Muscle layer of colon (tissue), 2 donors: ENCODE measurements around the gene FAM163B.

Experiments used
- H3K27ac ChIP-seq: one replicate; pipeline ENCODE4 v1.7.0; 2013; ENCODE audit warnings: low read depth, mild to moderate bottlenecking, low read length, moderate library complexity
- H3K27me3 ChIP-seq, 2 donors: one replicate each; pipeline ENCODE4 v1.7.0; 2013; ENCODE audit warnings: low read length in 2 of 2, mild to moderate bottlenecking in 2 of 2; ENCODE audit not compliant: insufficient read depth in 2 of 2, control insufficient read depth in 1 of 2
- H3K36me3 ChIP-seq: one replicate; pipeline ENCODE4 v1.7.0; 2013; ENCODE audit warnings: mild to moderate bottlenecking, low read length; ENCODE audit not compliant: insufficient read depth
- H3K4me1 ChIP-seq: one replicate; pipeline ENCODE4 v1.7.0; 2013; ENCODE audit warnings: mild to moderate bottlenecking, low read length; ENCODE audit not compliant: insufficient read depth
- H3K4me3 ChIP-seq, 2 donors: one replicate each; pipeline ENCODE4 v1.7.0; 2013; ENCODE audit warnings: low read length in 2 of 2, low read depth in 1 of 2, mild to moderate bottlenecking in 1 of 2, moderate library complexity in 1 of 2
- H3K9ac ChIP-seq: one replicate; pipeline ENCODE4 v1.7.0; 2013; ENCODE audit warnings: low read length
- H3K9me3 ChIP-seq: one replicate; pipeline ENCODE4 v1.7.0; 2013; ENCODE audit warnings: mild to moderate bottlenecking, low read length
- donor health status: abdominal sarcoma.
- donor health status: Adenocarcinoma of cecum.

The FAM163B gene

DNA sequence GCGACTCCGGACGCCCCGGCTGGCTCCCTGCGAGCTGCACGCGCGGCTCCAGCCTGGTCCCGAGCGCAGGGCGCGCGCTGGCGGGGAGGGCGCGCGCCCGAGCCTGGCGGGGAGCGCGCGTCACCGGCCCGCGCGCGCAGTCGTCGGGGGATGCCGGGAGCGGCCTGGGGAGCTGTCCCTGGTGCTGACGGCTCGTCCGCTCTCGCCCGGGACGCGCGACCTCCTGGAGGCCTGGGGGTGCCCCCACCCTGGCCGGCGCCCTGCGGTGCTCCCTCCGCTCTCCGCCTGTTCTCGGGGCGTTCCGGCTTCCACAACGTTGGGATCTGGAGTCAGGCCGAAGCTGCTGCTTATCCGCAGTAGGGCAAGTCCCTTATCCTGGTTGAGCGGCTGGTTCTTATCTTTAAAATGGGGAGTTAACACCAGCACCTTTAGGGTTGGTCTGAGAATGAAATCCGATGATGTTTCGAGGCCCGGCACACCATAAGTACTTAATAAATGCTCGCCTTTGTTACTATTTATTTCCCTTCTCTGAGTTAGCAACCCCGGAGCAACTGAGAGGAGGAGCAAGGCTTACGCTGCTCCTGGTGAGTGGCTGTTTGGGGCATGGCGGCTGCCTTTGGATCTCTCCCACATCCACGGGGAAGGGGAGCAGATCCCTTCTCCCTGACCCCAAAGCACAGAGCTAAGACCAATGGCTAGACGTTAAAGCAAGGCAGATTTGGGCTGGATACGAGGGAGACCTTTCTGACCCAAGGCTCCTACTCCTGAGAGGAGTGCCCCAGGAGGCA is at the start of gene FAM163B:
Gene FAM163B, minus strand, starts transcription at position 79 of the 788 bp plus-strand sequence. CDS start 29,166 bp downstream, outside the sequence.
- H3K4me3 ChIP-seq: no peak within 1 kb of the TSS
- H3K27me3 ChIP-seq: peaks cover 24 to 45% of the 10 kb centered on the region in 2 donors
- H3K27ac ChIP-seq: no peak within 1 kb of the TSS
- no peak within 1 kb of the TSS for H3K9ac ChIP-seq
- no peaks in the 10 kb centered on the region for H3K36me3 ChIP-seq
- no peaks in the 10 kb centered on the region for H3K4me1 ChIP-seq
- no peaks in the 10 kb centered on the region for H3K9me3 ChIP-seq

DNA sequence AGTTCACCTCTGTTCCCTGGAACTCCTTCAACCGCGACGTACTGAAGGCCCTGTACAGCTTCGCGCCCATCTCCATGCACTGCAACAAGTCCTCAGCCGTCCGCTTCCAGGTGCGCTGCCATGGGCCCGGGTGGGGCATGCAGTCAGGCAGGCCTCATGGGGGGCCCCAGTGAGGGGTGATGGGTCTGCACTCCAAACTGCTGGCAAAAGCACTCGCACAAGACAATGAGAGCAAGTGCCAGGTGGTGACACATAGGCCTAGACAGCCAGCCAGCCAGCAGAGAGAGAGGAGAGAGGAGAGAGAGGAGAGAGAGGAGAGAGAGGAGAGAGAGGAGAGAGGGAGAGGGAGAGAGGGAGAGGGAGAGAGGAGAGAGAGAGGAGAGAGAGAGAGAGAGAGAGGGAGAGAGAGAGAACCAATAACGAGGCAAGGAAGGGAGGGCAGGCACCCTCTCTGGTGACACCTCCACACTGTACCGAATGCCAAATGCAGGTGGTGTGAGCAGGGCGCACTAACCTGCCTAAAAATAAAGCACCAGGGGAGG is 48.0 kb upstream of the FAM163B start:
- H3K27me3 ChIP-seq: peaks cover 5 to 47% of the 10 kb centered on the region in 2 donors
- no peaks in the 10 kb centered on the region for H3K36me3 ChIP-seq
- no peak overlapping the region for H3K27ac ChIP-seq
- no peaks in the 10 kb centered on the region for H3K9me3 ChIP-seq
- H3K4me1 ChIP-seq: peaks cover 16% of the 10 kb centered on the region
- no peak overlapping the region for H3K4me3 ChIP-seq
- H3K9ac ChIP-seq: no peak overlapping the region

DNA sequence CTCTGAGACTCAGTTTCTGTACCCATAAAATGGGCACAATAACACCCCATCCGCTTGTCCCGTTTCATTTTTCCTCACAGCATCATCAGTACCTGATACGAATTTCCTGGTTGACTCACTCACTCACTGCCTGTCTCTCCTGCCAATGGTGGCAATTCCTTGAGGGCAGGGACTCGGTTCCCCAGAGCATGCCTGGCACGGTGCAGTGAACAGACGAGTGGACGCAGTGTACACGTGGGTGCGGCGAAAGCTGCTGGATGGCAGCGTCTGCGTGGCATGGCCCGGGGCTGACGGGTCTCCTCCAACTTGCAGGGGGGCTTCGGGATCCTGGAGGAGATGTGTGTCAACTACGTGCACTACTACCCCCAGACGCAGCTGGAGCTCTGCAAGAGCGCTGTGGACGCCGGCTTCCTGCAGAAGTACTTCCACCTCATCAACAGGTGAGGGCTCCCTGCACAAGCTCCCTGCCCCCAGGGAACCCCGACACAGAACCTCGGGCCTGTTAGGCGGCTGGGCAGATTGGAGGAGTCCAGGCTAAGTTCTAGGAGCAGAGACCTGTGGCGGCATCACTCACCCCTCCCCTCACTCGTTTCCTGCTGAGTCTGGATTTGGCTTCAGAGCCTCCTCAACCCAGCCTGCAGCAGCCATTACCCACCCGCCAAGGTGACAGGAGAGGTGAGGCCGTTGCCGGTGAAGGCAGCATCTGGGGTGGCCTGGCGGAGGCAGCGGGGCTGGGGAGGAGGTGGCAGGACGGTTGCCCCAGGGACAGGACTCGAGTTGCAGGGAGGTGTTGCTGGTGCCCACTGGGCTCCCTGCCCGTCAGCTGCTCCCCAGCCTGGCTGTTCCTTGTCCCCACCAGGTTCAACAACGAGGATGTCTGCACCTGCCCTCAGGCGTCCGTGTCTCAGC is 47.3 kb upstream of the FAM163B start:
- no peak overlapping the region for H3K4me3 ChIP-seq
- peaks cover 5 to 50% of the 10 kb centered on the region in 2 donors for H3K27me3 ChIP-seq
- peaks cover 16% of the 10 kb centered on the region for H3K4me1 ChIP-seq
- no peak overlapping the region for H3K27ac ChIP-seq
- H3K36me3 ChIP-seq: no peaks in the 10 kb centered on the region
- no peaks in the 10 kb centered on the region for H3K9me3 ChIP-seq
- H3K9ac ChIP-seq: no peak overlapping the region

DNA sequence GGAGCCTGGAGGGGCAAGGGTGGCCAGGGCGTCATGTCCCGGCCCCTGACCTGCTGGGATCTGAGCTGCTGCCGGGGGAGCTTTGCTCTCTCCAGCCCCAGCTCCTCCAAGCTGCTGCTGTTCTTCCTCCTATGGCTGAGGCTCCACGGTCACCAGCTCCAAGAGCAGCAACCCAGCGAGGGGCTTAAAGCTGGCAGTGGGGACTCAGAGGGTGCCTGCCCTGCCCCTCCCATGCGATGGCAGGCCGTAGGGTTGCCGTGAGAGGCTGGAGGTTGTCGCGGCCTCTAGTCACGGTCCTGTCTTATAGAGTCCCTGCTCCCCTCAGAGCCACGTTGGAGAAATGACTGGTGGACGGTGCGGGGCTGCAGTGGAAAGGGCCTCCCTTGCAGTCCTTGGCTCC is 46.5 kb upstream of the FAM163B start:
- Histone ChIP-seq H3K4me1 (peaks cover 16% of the 10 kb centered on the region), H3K4me3 (no peak overlapping the region), H3K9ac (no peak overlapping the region), H3K9me3 (no peaks in the 10 kb centered on the region), H3K27ac (no peak overlapping the region), H3K36me3 (no peaks in the 10 kb centered on the region), H3K27me3 (peaks cover 5 to 57% of the 10 kb centered on the region in 2 donors)

DNA sequence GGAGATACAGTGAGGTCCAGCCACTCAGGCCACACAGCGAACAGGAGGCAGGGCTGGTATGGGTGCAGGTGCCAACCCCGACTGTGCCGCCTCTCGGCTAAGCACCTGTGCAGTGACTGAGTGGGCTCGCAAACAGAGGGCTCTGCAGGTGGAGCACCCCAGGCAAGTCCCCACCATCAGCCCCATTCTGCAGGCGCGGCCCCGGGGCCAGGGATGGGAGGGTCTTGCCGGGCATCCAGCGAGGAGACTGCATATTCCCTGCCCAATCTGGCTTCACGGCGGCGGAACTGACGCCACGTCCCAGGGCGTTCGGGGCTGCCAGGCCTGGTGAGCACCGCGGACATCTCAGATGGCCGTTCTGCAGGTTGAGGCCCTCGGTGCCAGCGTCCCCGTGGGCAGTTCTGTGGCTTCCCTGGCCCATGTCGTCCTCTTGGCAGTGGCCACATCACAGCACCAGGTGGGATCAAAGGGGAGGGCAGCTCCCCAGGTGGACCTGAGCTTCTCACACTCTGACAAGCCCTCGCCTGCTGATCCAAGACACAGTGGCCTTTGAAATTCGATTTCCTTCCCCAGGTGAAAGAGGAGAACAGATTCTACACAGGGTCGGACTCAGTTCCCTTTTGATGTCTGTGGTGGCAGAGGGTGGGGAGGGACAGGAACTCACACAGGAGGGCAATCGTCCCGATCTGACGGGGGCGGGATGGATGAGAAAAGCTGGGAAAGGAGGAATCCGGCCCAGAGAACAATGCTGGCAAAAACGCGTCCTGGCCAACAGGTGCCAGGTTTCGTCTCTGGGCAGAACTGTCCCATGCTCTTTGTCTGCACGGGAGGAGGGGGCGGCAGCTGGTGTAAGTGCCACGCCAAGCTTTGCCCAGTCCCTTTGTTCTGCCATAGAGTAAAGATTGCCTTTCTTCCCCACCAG is 45.8 kb upstream of the FAM163B start:
- Histone ChIP-seq H3K4me3 (no peak overlapping the region), H3K27me3 (peaks cover 5 to 57% of the 10 kb centered on the region in 2 donors), H3K36me3 (no peaks in the 10 kb centered on the region), H3K4me1 (peaks cover 16% of the 10 kb centered on the region), H3K9ac (no peak overlapping the region), H3K27ac (no peak overlapping the region), H3K9me3 (no peaks in the 10 kb centered on the region)

DNA sequence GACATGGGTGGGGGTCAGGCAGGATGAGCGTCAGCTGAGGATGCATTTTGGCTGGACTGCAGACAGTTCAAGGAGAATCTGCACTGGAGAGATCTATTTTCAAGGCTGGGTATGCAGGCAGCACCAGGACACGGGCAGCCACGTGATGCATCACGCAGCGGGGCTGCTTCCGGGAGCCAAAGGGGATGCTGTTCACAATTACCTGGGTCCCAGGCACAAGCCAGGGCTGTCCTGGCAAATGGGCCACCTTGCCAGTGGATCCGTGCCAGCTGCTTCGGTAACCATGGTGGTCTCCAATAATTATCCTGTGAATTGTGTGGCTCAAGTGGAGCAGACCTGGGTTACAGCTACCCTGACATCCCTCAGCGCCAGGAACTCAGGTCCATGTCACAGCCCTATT is 44.4 kb upstream of the FAM163B start:
- Histone ChIP-seq H3K27me3 (peaks cover 5 to 62% of the 10 kb centered on the region in 2 donors), H3K9me3 (no peaks in the 10 kb centered on the region), H3K9ac (no peak overlapping the region), H3K27ac (no peak overlapping the region), H3K4me1 (peaks cover 6% of the 10 kb centered on the region), H3K36me3 (no peaks in the 10 kb centered on the region), H3K4me3 (no peak overlapping the region)

DNA sequence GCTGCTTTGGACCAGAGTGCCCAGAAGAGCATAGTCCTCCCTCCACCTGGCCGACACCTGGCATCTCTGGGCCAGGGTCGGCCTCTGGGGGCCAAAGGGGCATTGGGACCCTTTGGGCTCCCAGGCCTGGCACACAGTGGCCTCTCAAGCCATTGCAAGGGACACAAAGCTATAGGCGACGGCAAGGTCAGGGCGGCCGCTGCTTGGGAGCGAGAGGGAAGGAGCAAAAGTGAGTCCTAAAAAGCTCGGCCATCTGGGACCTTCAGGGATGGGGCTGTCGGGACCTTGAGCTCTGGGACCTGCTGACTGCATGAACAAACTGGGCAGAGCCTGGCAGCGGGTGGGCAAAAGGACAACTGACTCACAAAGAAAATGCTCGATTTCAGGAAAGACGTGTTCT is 40.8 kb upstream of the FAM163B start:
- peaks cover 0 to 38% of the 10 kb centered on the region in 2 donors for H3K27me3 ChIP-seq
- H3K36me3 ChIP-seq: no peaks in the 10 kb centered on the region

DNA sequence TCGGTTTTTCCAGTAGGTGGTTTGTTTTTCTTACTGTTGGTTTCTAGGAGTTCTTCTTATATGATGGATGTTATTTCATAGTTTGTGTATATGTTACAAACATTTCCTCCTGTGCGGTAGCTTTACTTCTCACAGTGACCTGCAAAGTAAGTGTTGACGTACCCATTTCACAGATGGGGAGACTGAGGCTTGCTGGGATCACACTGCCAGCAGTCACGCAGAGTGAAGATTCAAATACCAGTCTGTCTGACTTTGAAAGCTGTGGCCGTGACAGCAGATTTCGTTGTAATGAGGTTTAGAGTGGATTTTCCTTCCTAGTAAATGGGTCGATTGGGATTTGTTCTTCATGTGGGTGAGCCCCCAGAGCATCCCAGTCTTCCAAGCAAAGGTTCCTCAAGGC is 40.0 kb upstream of the FAM163B start:
- H3K27ac ChIP-seq: no peak overlapping the region
- H3K9me3 ChIP-seq: no peaks in the 10 kb centered on the region
- H3K9ac ChIP-seq: no peak overlapping the region
- no peak overlapping the region for H3K4me3 ChIP-seq
- H3K27me3 ChIP-seq: peaks cover 0 to 30% of the 10 kb centered on the region in 2 donors
- no peaks in the 10 kb centered on the region for H3K4me1 ChIP-seq
- H3K36me3 ChIP-seq: no peaks in the 10 kb centered on the region

More for the DNA sequence above, 40.8 kb upstream of the FAM163B start:
- Histone ChIP-seq H3K4me1 (no peaks in the 10 kb centered on the region), H3K27ac (no peak overlapping the region), H3K4me3 (no peak overlapping the region), H3K9me3 (no peaks in the 10 kb centered on the region), H3K9ac (no peak overlapping the region)

DNA sequence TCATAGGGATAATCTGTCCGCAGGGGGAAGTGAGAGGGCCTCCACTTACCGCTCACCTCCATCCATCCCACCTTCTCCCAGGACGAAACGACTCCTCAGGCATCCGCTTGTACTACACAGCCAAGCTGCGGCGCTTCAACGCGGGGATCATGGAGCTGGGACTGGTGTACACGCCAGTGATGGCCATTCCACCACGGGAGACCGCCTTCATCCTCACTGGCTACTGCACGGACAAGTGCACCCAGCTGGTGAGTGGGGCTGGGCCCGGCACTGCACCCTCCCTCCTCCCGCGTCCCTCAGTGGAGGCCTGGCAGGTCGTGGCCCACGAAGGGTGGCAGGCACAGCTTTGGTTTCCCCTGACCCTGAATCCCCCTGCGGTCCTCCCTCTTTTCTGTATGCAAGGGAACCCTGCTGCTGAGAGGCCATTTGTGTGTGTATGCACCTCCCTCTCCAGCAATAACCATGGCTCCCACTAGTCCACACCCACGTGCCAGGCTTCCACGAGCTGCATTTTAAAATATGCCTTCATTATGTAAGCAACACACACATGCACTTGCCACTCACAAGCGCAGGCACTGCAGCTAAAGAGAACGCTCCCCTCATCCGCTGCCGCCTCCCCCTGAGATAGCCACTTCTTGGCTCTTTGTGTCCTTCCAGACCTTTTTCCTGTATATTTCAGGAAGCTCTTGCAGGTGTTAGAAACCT is 38.7 kb upstream of the FAM163B start:
- H3K4me1 ChIP-seq: no peaks in the 10 kb centered on the region
- H3K27ac ChIP-seq: no peak overlapping the region
- no peaks in the 10 kb centered on the region for H3K9me3 ChIP-seq
- peaks cover 0 to 26% of the 10 kb centered on the region in 2 donors for H3K27me3 ChIP-seq
- no peak overlapping the region for H3K4me3 ChIP-seq
- no peak overlapping the region for H3K9ac ChIP-seq
- H3K36me3 ChIP-seq: no peaks in the 10 kb centered on the region

DNA sequence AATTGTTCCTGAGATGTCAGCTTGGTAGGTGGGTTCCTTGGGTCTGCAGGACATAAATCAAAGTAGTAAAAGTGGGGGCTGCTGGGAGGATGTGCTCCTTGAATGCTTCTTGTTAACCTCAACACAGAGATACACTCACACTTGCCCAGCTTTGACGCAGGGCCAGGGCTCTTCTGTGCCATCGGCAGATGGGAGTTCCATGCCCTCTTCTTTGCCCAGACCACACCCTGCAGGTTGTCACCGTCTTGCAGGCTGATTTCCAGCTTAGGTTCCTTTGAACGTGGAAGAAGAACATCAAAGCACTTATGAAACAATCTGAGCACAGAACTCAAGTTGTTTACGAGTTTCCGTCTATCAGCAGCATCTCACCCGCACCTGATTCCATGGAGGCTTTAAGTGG is 38.0 kb upstream of the FAM163B start:
- Histone ChIP-seq H3K4me3 (no peak overlapping the region), H3K36me3 (no peaks in the 10 kb centered on the region), H3K27me3 (peaks cover 0 to 18% of the 10 kb centered on the region in 2 donors), H3K9ac (no peak overlapping the region), H3K9me3 (no peaks in the 10 kb centered on the region), H3K4me1 (no peaks in the 10 kb centered on the region), H3K27ac (no peak overlapping the region)
